Colonic mucosa (tissue), 4 donors: ENCODE measurements around the gene PSMB2. TPM values are rescaled to one million over a fixed set of nuclear protein-coding genes. Genes with fewer than 3 reads are reported as not detected.
A peak's percentile ranks its signal among the peaks of the same experiment; 100 is the strongest.

ENCODE experiments used
- DNase-seq: peaks from one replicate; pipeline ENCODE4 v3.0.0-alpha.2; 2020
- H3K27ac ChIP-seq: fragments of 200-600 bp; one replicate; pipeline ENCODE4 v1.8.0; 2021
- H3K27me3 ChIP-seq: fragments of 200-600 bp; one replicate; pipeline ENCODE4 v1.8.0; 2021
- H3K36me3 ChIP-seq: fragments of 200-600 bp; one replicate; pipeline ENCODE4 v1.8.0; 2021
- H3K4me1 ChIP-seq: fragments of 200-600 bp; one replicate; pipeline ENCODE4 v1.8.0; 2021; ENCODE audit warnings: mild to moderate bottlenecking
- H3K4me3 ChIP-seq: fragments of 200-600 bp; one replicate; pipeline ENCODE4 v1.8.0; 2021
- H3K9ac ChIP-seq, 2 donors: one replicate each; pipeline ENCODE4 v1.7.0; 2013; ENCODE audit warnings: control low read depth in 2 of 2, low read depth in 2 of 2, low read length in 2 of 2
- H3K9me3 ChIP-seq: fragments of 200-600 bp; one replicate; pipeline ENCODE4 v1.8.0; 2021
- intact Hi-C: fragments of 100-400 bp; cut with DNase I; formaldehyde crosslinking; loops from one replicate; pipeline ENCODE4 v1.14.1; 2022
- total RNA-seq, 2 donors: library from RNA; stranded (reverse); fragmentation: NEBNext Ultra II Directional in 1 of 2; extraction: Animal tissue kit (Norgen Biotek cat#: 25700) in 1 of 2; gene quantifications; one replicate each; pipeline ENCODE4 v1.2.1, GENCODE V29; 2021
- TF ChIP-seq, protein P1 (sequence below): fragments of 200-600 bp; IDR thresholded peaks from one replicate; pipeline ENCODE4 v1.8.0; 2022; ENCODE audit warnings: antibody characterized with exemption, mild to moderate bottlenecking
- donor health status: healthy.
- donor health status: DM: no; HTN: no; CAD: no.
- donor health status: DM: no; HTN: no; CAD: no.

Gene PSMB2
- total RNA-seq, 2 donors from 2014 or later, result 48.4 to 73.9 TPM

DNA sequence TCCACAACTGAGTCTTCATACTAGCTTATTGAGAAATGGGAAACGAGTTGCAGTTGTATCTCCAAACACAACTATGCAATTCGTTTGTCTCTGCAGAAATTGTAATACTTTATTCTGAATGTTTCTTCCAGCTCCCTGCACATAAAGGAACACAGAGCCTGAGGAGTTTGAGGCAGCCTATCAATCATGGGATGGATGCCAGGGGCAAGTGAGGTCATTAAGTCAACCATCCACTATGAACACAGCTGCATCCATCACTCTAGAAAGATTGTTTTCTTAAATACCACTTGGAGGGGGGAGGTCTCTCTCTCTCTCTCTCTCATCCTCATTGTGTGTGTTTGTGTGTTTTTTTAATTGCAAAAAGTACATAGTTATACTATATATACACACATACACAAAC lies 2.9 kb upstream of the PSMB2 start:
- intact Hi-C loops, result no loop called here
- TF ChIP-seq, protein P1, sequence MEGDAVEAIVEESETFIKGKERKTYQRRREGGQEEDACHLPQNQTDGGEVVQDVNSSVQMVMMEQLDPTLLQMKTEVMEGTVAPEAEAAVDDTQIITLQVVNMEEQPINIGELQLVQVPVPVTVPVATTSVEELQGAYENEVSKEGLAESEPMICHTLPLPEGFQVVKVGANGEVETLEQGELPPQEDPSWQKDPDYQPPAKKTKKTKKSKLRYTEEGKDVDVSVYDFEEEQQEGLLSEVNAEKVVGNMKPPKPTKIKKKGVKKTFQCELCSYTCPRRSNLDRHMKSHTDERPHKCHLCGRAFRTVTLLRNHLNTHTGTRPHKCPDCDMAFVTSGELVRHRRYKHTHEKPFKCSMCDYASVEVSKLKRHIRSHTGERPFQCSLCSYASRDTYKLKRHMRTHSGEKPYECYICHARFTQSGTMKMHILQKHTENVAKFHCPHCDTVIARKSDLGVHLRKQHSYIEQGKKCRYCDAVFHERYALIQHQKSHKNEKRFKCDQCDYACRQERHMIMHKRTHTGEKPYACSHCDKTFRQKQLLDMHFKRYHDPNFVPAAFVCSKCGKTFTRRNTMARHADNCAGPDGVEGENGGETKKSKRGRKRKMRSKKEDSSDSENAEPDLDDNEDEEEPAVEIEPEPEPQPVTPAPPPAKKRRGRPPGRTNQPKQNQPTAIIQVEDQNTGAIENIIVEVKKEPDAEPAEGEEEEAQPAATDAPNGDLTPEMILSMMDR, result no peak
- no peak overlapping the region for H3K9ac ChIP-seq
- no peaks in the 10 kb centered on the region for H3K27me3 ChIP-seq
- H3K4me1 ChIP-seq, result peaks cover 7% of the 10 kb centered on the region
- H3K36me3 ChIP-seq, result no peaks in the 10 kb centered on the region
- H3K27ac ChIP-seq, result no peak overlapping the region
- H3K4me3 ChIP-seq, result no peak overlapping the region
- no peak for DNase-seq
- no peaks in the 10 kb centered on the region for H3K9me3 ChIP-seq

DNA sequence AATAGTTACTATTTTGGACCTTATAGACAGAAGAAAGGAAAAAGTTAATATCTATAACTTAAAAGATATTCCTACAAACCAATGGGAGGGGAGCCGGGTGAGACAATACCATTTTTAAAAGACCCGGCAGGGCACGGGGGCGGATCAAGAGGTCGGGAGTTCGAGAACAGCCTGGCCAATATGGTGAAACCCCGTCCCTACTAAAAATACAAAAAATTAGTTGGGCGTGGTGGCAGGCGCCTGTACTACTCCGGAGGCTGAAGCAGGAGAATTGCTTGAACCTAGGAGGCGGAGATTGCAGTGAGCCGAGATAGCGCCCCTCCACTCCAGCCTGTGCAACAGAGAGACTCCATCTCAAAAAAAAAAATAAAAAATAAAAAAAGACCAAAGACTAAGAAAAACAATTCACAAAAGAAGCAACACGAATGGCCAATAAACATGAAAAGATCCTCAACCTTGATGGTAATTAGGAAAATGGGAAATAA lies 1.2 kb upstream of the PSMB2 start:
- intact Hi-C loops, result no loop called here
- H3K36me3 ChIP-seq, result no peaks in the 10 kb centered on the region

DNA sequence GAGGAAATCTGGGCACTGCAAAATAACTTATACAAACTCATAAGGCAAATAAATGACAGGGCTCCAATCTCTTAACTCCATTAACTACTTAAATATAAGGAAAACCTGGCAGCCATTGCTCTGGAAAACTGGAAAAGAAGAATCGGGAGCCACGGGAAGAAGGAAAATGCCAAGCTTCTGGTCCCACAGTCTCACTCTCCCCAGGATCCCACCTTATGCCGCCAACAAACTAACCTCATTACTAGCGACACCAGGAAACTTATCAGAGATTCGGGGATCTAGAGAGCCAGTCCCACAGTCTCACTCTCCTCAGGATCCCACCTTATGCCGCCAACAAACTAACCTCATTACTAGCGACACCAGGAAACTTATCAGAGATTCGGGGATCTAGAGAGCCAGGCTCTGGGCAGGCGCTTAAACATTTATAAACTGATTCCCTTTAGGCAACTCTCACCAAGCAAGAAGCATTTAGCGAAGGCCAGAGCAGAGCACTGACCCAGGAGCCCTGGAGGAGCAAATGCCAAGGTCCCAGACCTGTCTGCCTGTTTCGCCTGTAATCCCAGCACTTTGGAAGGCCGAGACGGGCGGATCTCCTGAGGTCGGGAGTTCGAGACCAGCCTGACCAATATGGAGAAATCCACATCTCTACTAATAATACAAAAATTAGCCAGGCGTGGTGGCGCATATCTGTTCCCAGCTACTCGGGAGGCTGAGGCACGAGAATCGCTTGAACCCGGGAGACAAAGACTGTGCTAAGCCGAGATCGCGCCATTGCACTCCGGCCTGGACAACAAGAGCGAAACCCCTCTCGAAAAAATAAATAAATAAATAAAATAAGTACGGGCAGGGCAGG lies 720 bp downstream of the PSMB2 start:
- peaks cover 7% of the 10 kb centered on the region for H3K4me1 ChIP-seq
- no peaks in the 10 kb centered on the region for H3K36me3 ChIP-seq
- intact Hi-C loops, result no loop called here
- no peaks in the 10 kb centered on the region for H3K27me3 ChIP-seq
- H3K27ac ChIP-seq, result peak overlapping the region; percentile 97
- TF ChIP-seq, protein P1, result no peak
- H3K4me3 ChIP-seq, result peak overlapping the region; percentile 97
- H3K9me3 ChIP-seq, result no peaks in the 10 kb centered on the region
- peak overlapping the region; percentile 85 to 91 for H3K9ac ChIP-seq
- DNase-seq, result no peak

More for the DNA sequence above, 1.2 kb upstream of the PSMB2 start:
- H3K27ac ChIP-seq, result peak overlapping the region; percentile 97
- H3K9me3 ChIP-seq, result no peaks in the 10 kb centered on the region
- peak; percentile 22 for DNase-seq
- no peaks in the 10 kb centered on the region for H3K27me3 ChIP-seq
- H3K9ac ChIP-seq, result no peak overlapping the region
- peak overlapping the region; percentile 97 for H3K4me3 ChIP-seq
- TF ChIP-seq, protein P1, result no peak
- peaks cover 7% of the 10 kb centered on the region for H3K4me1 ChIP-seq

DNA sequence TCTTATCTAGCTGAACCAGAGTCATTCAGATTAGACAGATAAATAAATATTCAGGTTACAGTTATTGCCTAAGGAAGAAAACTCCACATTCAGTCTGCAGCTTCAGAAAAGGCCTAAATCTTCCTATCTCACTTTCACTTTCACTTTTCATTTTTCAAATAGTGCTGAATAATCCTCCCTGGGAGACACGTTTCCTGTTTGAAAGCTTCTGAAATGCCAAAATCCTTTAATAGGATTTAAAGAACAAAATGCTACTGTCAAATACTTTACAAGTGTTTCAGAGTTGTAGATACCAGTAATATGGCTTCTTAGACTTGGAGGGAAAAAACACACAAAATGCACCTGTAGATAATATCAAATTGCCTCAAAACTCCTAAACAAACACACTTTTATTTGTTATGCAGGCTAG lies 3.9 kb downstream of the PSMB2 start:
- Histone ChIP-seq H3K9ac (peak overlapping the region in 1 of 2 donors; percentile 58), H3K4me1 (peaks cover 7% of the 10 kb centered on the region), H3K27ac (peak overlapping the region; percentile 53), H3K4me3 (peak overlapping the region; percentile 5), H3K9me3 (no peaks in the 10 kb centered on the region), H3K36me3 (peaks cover 7% of the 10 kb centered on the region), H3K27me3 (no peaks in the 10 kb centered on the region)
- TF ChIP-seq, protein P1, result no peak
- intact Hi-C loops, result no loop called here
- DNase-seq, result no peak

DNA sequence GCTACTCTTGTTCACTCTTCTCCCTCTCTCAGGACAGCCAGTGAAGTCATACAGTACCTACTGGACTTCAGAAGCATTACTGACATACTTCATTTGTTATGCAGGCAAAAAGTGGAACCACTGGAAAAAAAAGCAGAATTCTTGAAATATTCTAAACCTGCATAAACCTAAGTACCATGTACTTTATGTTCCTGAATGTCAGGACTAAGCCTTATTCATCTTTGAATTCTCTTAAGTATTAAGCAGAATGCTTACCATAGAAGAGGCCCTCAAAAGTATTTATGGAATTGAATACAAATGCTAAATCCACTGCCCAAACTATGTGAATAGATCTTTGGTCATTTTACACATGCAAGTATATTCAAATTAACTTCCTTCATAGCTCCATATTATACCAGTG lies 7.8 kb downstream of the PSMB2 start:
- Histone ChIP-seq H3K9ac (no peak overlapping the region), H3K27ac (no peak overlapping the region), H3K4me1 (no peaks in the 10 kb centered on the region), H3K36me3 (peaks cover 16% of the 10 kb centered on the region), H3K27me3 (no peaks in the 10 kb centered on the region), H3K4me3 (no peak overlapping the region), H3K9me3 (no peaks in the 10 kb centered on the region)
- intact Hi-C loops, result no loop called here
- no peak for DNase-seq
- TF ChIP-seq, protein P1, result no peak
